Thyroid gland (tissue), 4 donors: ENCODE results near the gene DDX54. TPM values are rescaled to one million over a fixed set of nuclear protein-coding genes. Genes with fewer than 3 reads are reported as not detected.
"Not testable (repeated sequence)": the region's sequence is repeated elsewhere in the genome, so short reads cannot be mapped to it uniquely, and the experiment has no call there.

Source experiments
- DNase-seq, 2 donors: peaks; one replicate each; pipeline ENCODE4 v3.0.0-alpha.2; 2019
- H3K27ac ChIP-seq, 3 donors: fragments of 200-600 bp; sonication (generic); 1 replicate in 2 of 3; 2 replicates in 1 of 3; pipeline ENCODE4 v1.5.1; 2016 to 2019; ENCODE audit warnings: mild to moderate bottlenecking in 1 of 3, moderate library complexity in 1 of 3
- H3K27me3 ChIP-seq: fragments of 200-600 bp; sonication (generic); one replicate; pipeline ENCODE4 v1.5.1; 2019
- H3K36me3 ChIP-seq, 2 donors: fragments of 200-600 bp; sonication (generic); one replicate each; pipeline ENCODE4 v1.5.1; 2016 to 2019
- H3K4me1 ChIP-seq, 2 donors: fragments of 200-600 bp; sonication (generic); one replicate each; pipeline ENCODE4 v1.5.1; 2017 to 2019
- H3K4me3 ChIP-seq, 3 donors: fragments of 200-600 bp; sonication (generic); replicated peaks in 1 of 3; 1 replicate in 2 of 3; 2 replicates in 1 of 3; pipeline ENCODE4 v1.5.1; 2016; ENCODE audit warnings: mild to moderate bottlenecking in 1 of 3
- H3K9me3 ChIP-seq: fragments of 200-600 bp; sonication (generic); one replicate; pipeline ENCODE4 v1.5.1; 2017
- CTCF ChIP-seq, 6 experiments: fragments of 200-600 bp in 3 of 6; fragments of 450-650 bp in 3 of 6; sonication (generic) in 3 of 6; IDR thresholded peaks; one replicate each; pipeline ENCODE4 v1.5.1; 2016 to 2019; ENCODE audit warnings: antibody characterized with exemption in 6 of 6, mild to moderate bottlenecking in 2 of 6, inconsistent platforms in 1 of 6, moderate library complexity in 1 of 6
- POLR2A ChIP-seq, 2 donors: fragments of 450-650 bp; IDR thresholded peaks; one replicate each; pipeline ENCODE4 v1.6.1; 2017; ENCODE audit warnings: antibody characterized with exemption in 2 of 2, mild to moderate bottlenecking in 2 of 2, moderate library complexity in 1 of 2
- WGBS, 2 donors: methylation state at CpG; one replicate each; pipeline ENCODE4 v1.1.5; 2017; 5-methylcytosine and 5-hydroxymethylcytosine counted together
- intact Hi-C: fragments of 100-400 bp; cut with DNase I; formaldehyde crosslinking; loops from one replicate; pipeline ENCODE4 v1.15.1; 2023
- total RNA-seq, 4 donors: library from RNA; depleted of rRNA; stranded (reverse); fragments of >200 nt; gene quantifications; one replicate each; pipeline ENCODE4 v1.2.3, GENCODE V29; 2016

DDX54 gene
- total RNA-seq, 4 donors from 2014 or later, result 59.9 to 79.3 (median 68.8) TPM

GRCh38 chr12:113119980-113120669 lies 65.2 kb downstream of the DDX54 start:
- Histone ChIP-seq H3K4me3 (no peak overlapping the region), H3K36me3 (no peaks in the 10 kb centered on the region), H3K9me3 (no peaks in the 10 kb centered on the region), H3K27ac (no peak overlapping the region), H3K4me1 (peaks cover 0 to 5% of the 10 kb centered on the region in 2 donors), H3K27me3 (no peaks in the 10 kb centered on the region)
- no peak for TF ChIP-seq POLR2A (IDR thresholded peaks at IDR 0.05)
- TF ChIP-seq CTCF (IDR thresholded peaks at IDR 0.05), result no peak
- DNase-seq, result no peak
- intact Hi-C loops, result no loop called here
- 54 to 63% methylated on average over 4 of the region's 4 CpGs for WGBS, 2 donors

GRCh38 chr12:113118142-113118541 lies 67.1 kb downstream of the DDX54 start:
- H3K4me1 ChIP-seq, result peaks cover 0 to 5% of the 10 kb centered on the region in 2 donors
- H3K4me3 ChIP-seq, result no peak overlapping the region
- WGBS, 2 donors, result 96 to 98% methylated on average over 1 of the region's 1 CpG
- no peak for DNase-seq
- no peaks in the 10 kb centered on the region for H3K27me3 ChIP-seq
- H3K36me3 ChIP-seq, result no peaks in the 10 kb centered on the region
- TF ChIP-seq POLR2A (IDR thresholded peaks at IDR 0.05), result no peak
- no peak for TF ChIP-seq CTCF (IDR thresholded peaks at IDR 0.05)
- H3K9me3 ChIP-seq, result no peaks in the 10 kb centered on the region
- intact Hi-C loops, result no loop called here
- no peak overlapping the region for H3K27ac ChIP-seq

- H3K9me3 ChIP-seq, H3K4me3 ChIP-seq, H3K4me1 ChIP-seq, H3K36me3 ChIP-seq, H3K27me3 ChIP-seq, intact Hi-C loops, DNase-seq, H3K27ac ChIP-seq: not testable (repeated sequence)
- 89 to 91% methylated on average over 8 of the region's 8 CpGs for WGBS, 2 donors
These were observed 67.6 kb downstream of the DDX54 start for GRCh38 chr12:113117684-113118083.

- intact Hi-C loops, result no loop called here
- no peak for TF ChIP-seq POLR2A (IDR thresholded peaks at IDR 0.05)
- no peak for TF ChIP-seq CTCF (IDR thresholded peaks at IDR 0.05)
- no peaks in the 10 kb centered on the region for H3K9me3 ChIP-seq
- H3K27ac ChIP-seq, result no peak overlapping the region
- no peaks in the 10 kb centered on the region for H3K36me3 ChIP-seq
- 55 to 72% methylated on average over 6 of the region's 6 CpGs for WGBS, 2 donors
- peak in 1 of 2 donors; percentile 22 for DNase-seq
- no peak overlapping the region for H3K4me3 ChIP-seq
- H3K4me1 ChIP-seq, result peaks cover 0 to 5% of the 10 kb centered on the region in 2 donors
- H3K27me3 ChIP-seq, result no peaks in the 10 kb centered on the region
These were observed 68.4 kb downstream of the DDX54 start for GRCh38 chr12:113116875-113117274.

- Histone ChIP-seq H3K27ac (no peak overlapping the region), H3K9me3 (no peaks in the 10 kb centered on the region), H3K4me1 (no peaks in the 10 kb centered on the region), H3K4me3 (no peak overlapping the region), H3K36me3 (no peaks in the 10 kb centered on the region), H3K27me3 (no peaks in the 10 kb centered on the region)
- intact Hi-C loops, result no loop called here
- no peak for DNase-seq
- 76 to 85% methylated on average over 8 to 15 of the region's 22 CpGs for WGBS, 2 donors
- TF ChIP-seq CTCF (IDR thresholded peaks at IDR 0.05) (no peak), POLR2A (IDR thresholded peaks at IDR 0.05) (no peak)
These were observed 69.7 kb downstream of the DDX54 start for GRCh38 chr12:113115455-113116126.
